ENCODE results near the gene MRNIP. TPM values are rescaled to one million over a fixed set of nuclear protein-coding genes. Genes with fewer than 3 reads are reported as not detected.
A peak's percentile ranks its signal among the peaks of the same experiment; 100 is the strongest.

Gene MRNIP
- total RNA-seq, 1 donor = 13.0 TPM

DNA sequence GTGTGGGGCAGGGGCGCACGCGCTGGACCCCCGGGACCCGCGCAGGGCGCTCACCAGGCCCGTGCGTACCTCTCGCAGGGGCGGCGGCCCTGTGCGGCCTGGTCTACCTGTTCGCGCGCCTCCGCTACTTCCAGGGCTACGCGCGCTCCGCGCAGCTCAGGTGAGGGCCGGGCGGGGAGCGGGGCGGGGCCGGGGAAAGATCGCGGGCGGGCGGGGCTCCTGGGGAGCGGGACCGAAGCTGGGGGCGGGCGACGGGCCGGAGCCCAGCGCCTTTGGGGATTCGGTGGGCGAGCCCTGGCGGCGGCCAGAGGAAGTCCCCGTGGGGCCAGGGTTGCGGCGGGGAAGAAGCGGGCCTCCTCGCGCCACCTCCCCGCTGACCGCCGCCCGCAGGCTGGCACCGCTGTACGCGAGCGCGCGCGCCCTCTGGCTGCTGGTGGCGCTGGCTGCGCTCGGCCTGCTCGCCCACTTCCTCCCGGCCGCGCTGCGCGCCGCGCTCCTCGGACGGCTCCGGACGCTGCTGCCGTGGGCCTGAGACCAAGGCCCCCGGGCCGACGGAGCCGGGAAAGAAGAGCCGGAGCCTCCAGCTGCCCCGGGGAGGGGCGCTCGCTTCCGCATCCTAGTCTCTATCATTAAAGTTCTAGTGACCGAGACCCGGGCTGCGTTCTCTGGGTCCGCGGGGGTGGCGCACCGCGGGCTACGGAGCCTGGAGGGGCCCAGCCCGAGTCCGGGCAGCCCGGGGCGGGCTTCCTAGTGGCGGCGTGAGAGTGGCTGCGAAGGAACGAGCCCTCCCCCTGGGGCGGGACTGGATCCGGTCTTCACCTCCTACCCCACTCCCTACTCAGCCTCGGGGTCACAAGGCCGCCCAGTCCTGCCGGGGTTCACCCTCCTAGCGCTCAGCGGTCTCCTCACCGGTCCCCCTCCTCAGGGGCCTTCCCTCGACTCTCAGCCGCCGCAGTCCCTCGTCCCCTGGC is 62.5 kb downstream of the MRNIP start:
- peak; percentile 84 for DNase-seq (ENCODE audit: low read depth)
- TF ChIP-seq, protein P1, sequence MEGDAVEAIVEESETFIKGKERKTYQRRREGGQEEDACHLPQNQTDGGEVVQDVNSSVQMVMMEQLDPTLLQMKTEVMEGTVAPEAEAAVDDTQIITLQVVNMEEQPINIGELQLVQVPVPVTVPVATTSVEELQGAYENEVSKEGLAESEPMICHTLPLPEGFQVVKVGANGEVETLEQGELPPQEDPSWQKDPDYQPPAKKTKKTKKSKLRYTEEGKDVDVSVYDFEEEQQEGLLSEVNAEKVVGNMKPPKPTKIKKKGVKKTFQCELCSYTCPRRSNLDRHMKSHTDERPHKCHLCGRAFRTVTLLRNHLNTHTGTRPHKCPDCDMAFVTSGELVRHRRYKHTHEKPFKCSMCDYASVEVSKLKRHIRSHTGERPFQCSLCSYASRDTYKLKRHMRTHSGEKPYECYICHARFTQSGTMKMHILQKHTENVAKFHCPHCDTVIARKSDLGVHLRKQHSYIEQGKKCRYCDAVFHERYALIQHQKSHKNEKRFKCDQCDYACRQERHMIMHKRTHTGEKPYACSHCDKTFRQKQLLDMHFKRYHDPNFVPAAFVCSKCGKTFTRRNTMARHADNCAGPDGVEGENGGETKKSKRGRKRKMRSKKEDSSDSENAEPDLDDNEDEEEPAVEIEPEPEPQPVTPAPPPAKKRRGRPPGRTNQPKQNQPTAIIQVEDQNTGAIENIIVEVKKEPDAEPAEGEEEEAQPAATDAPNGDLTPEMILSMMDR (IDR thresholded peaks at IDR 0.05; ENCODE audit: insufficient read depth, low read depth, low read length) = peak; percentile 56

DNA sequence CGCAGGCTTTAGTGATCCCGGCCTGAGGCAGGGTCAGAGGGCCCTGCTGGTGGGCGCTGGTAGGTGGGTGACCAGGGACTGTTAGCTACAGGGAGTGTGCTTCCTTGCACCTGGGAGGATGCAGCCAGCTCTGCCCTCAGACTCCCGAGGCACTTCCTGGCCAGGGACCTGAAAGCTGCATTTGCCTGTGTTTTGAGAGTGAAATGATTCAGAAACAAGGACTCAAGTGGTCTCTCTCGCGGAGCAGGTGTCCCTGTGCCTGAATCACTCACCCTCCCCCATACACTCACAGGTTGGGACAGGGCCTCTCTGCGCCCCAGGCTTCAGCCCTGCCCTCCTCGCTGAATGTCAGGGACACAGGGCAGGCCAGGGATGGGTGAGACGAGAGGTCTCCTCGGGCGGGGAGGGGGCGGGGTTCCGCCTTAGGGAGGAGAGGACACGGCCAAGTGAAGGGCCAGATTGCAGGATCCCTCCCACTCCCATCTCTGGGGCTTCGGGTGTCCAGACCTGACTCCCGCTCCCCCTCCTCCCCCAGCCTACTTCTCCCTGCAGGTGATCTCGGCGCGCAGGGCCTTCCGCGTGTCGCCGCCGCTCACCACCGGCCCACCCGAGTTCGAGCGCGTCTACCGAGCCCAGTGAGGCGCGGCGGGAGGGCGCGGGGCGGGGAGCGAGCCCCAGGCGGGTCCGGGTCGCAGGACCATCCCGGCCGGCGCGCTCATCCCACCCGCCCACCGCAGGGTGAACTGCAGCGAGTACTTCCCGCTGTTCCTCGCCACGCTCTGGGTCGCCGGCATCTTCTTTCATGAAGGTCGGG is 63.4 kb downstream of the MRNIP start:
- no peak for DNase-seq (ENCODE audit: low read depth)
- TF ChIP-seq, protein P1 (IDR thresholded peaks at IDR 0.05; ENCODE audit: insufficient read depth, low read depth, low read length) = no peak
- peak overlapping the region; percentile 64 for H3K4me3 ChIP-seq (ENCODE audit: low read depth, low read length)

More for the DNA sequence above, 62.5 kb downstream of the MRNIP start:
- peak overlapping the region; percentile 64 for H3K4me3 ChIP-seq (ENCODE audit: low read depth, low read length)

DNA sequence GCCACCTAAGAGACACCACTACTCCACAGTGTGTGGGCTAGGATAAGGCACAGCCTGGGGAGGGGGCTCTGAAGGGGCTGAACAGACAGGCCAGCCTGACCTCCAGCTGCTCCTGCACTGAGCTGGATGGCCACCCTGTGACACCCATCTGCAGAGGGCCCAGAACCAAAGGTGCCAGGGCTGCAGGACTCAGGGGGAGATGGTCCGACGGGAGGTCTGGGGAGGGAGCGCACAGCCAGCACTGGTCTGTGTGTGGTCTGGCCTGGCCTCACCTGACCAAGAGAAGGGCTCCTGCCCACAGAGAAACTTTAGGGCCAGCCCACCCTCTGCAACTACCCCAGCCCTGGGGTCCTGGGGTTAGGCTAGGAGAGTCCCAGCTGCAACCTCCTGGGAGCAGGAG is 64.0 kb downstream of the MRNIP start:
- DNase-seq (ENCODE audit: low read depth) = no peak
- TF ChIP-seq, protein P1 (IDR thresholded peaks at IDR 0.05; ENCODE audit: insufficient read depth, low read depth, low read length) = no peak
- H3K4me3 ChIP-seq (ENCODE audit: low read depth, low read length) = no peak overlapping the region

DNA sequence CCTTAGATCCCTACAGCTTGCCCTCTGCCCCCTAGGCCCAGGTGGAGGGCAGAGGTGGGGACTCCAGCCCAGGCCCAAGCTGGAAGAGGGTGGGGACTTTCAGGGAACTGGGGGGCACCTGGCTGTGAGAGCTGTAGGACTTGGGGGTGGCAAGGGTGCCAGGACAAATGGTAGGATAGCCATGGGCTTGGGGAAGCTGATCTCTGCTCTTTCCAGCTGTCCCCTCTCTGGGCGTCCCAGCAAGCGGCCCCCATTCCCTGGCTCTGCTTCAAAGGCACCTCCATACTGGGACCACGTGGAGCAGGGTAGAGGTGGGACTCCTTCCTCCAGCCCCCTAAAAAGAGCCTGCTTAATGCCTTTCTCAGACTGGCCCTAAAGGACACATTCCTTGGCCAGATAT is 64.4 kb downstream of the MRNIP start:
- TF ChIP-seq, protein P1 (IDR thresholded peaks at IDR 0.05; ENCODE audit: insufficient read depth, low read depth, low read length) = no peak
- no peak for DNase-seq (ENCODE audit: low read depth)
- H3K4me3 ChIP-seq (ENCODE audit: low read depth, low read length) = no peak overlapping the region

DNA sequence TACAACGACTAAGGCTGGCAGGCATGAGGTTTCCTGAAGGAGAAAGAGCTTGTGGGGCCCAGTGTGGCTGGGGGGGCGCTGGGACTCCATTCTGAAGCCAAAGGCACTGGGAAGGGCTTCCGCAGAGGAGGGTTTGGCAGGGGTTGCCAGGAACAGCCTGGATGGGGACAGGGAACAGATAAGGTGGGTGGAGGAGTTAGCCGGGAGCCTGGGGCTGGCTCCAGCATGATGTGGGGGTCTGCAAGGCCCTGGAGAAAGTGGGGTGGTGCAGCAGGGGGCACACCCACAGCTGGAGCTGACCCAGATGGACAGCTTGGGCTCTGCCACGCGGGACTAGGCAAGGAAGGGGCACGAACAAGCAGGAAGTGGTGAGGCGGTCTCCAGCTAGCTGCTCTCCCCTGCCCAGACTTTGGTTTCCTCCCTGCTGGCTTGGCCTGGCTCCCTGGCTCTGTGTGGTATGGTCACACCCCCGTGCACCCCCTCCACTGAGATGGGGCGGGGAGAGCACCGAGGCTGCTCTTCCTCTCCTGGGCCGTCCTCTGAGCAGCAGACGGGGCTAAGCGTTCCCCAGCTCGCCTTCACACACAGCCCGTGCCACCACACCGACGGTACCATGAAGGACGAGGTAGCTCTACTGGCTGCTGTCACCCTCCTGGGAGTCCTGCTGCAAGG is 65.0 kb downstream of the MRNIP start, which contains the start of gene LTC4S:
Gene LTC4S, plus strand, starts transcription at position 519 of the 672 bp plus-strand sequence. Its CDS starts 95 bp downstream, at position 614.
- H3K4me3 ChIP-seq (ENCODE audit: low read depth, low read length) = no peak within 1 kb of the TSS
- TF ChIP-seq, protein P1 (IDR thresholded peaks at IDR 0.05; ENCODE audit: insufficient read depth, low read depth, low read length) = no peak
- peak; percentile 23 for DNase-seq (ENCODE audit: low read depth)
